IMR-90 (cell line): Measurements from ENCODE around the gene TNNC1. TPM values are rescaled to one million over a fixed set of nuclear protein-coding genes. Genes with fewer than 3 reads are reported as not detected.

Experiments used
- ATAC-seq: fragments of 200-7000 bp; cut with Tn5 transposase; 2 replicates; pipeline ENCODE4 v1.9.1; 2020; ENCODE audit warnings: low read depth, mild to moderate bottlenecking, moderate library complexity
- BruUV-seq: library from RNA; stranded (reverse); fragments of 400-500 nt; replicated peaks from 2 replicates; lab custom pipeline; 2021; lab: Mats Ljungman, UMichigan
- CTCF ChIA-PET: fragments of 300-600 bp; formaldehyde crosslinking; extraction: SDS; loops from one replicate; lab custom pipeline; 2021; ENCODE audit warnings: antibody characterized with exemption; lab: Yijun Ruan, JAX
- POLR2A ChIA-PET: fragments of 300-600 bp; sonication (Branson Sonifier 250); formaldehyde crosslinking; loops from one replicate; lab custom pipeline; 2022; ENCODE audit warnings: antibody characterized with exemption; ENCODE audit not compliant: unreplicated experiment; lab: Charles Lee
- DNase-seq: peaks from one replicate; pipeline ENCODE4 v3.0.0; 2013
- H2AFZ ChIP-seq: replicated peaks from 2 replicates; pipeline ENCODE3; 2013; ENCODE audit warnings: low read length, mild to moderate bottlenecking; ENCODE audit not compliant: poor library complexity
- H2AK5ac ChIP-seq: 2 replicates; pipeline ENCODE4 v1.6.1; 2013; ENCODE audit warnings: low read depth, low read length, inconsistent platforms
- H2AK9ac ChIP-seq: replicated peaks from 2 replicates; pipeline ENCODE3; 2013; ENCODE audit warnings: mild to moderate bottlenecking, low read depth, low read length, moderate library complexity; ENCODE audit not compliant: poor library complexity
- H2BK120ac ChIP-seq: 2 replicates; pipeline ENCODE4 v1.6.1; 2013; ENCODE audit warnings: low read depth, low read length, inconsistent platforms
- H2BK15ac ChIP-seq: 3 replicates; pipeline ENCODE4 v1.6.1; 2013; ENCODE audit warnings: low read depth, low read length, inconsistent platforms
- H2BK20ac ChIP-seq: 2 replicates; pipeline ENCODE4 v1.6.1; 2013; ENCODE audit warnings: low read depth, mild to moderate bottlenecking, inconsistent platforms, low read length, moderate library complexity
- H2BK5ac ChIP-seq: 2 replicates; pipeline ENCODE4 v1.6.1; 2013; ENCODE audit warnings: mild to moderate bottlenecking, low read depth, low read length, inconsistent platforms; ENCODE audit not compliant: poor library complexity, severe bottlenecking
- H3K14ac ChIP-seq: replicated peaks from 2 replicates; pipeline ENCODE4 v1.6.1; 2013; ENCODE audit warnings: low read depth, low read length, inconsistent platforms
- H3K18ac ChIP-seq: 2 replicates; pipeline ENCODE4 v1.6.1; 2013; ENCODE audit warnings: low read depth, low read length, control low read depth
- H3K23ac ChIP-seq: 2 replicates; pipeline ENCODE4 v1.6.1; 2013; ENCODE audit warnings: low read depth, low read length, inconsistent platforms
- H3K27ac ChIP-seq: 2 replicates; pipeline ENCODE4 v1.5.1; 2013; ENCODE audit warnings: mild to moderate bottlenecking, control low read depth, low read length; ENCODE audit not compliant: insufficient read depth
- H3K27me3 ChIP-seq: 2 replicates; pipeline ENCODE4 v1.6.1; 2013; ENCODE audit warnings: low read length; ENCODE audit not compliant: control insufficient read depth, insufficient read depth
- H3K36me3 ChIP-seq: 2 replicates; pipeline ENCODE4 v1.6.1; 2013; ENCODE audit warnings: low read length, mixed read lengths; ENCODE audit not compliant: control insufficient read depth, insufficient read depth
- H3K4ac ChIP-seq: 2 replicates; pipeline ENCODE4 v1.6.1; 2013; ENCODE audit warnings: low read depth, low read length, inconsistent platforms
- H3K4me1 ChIP-seq: 2 replicates; pipeline ENCODE4 v1.6.1; 2013; ENCODE audit warnings: low read length, mixed read lengths; ENCODE audit not compliant: control insufficient read depth, insufficient read depth
- H3K4me2 ChIP-seq: 2 replicates; pipeline ENCODE4 v1.6.1; 2013; ENCODE audit warnings: low read depth, mild to moderate bottlenecking, control low read depth, low read length, moderate library complexity
- H3K4me3 ChIP-seq: 2 replicates; pipeline ENCODE4 v1.5.1; 2013; ENCODE audit warnings: low read depth, mild to moderate bottlenecking, control low read depth, low read length, moderate library complexity; ENCODE audit not compliant: insufficient read depth
- H3K56ac ChIP-seq: 2 replicates; pipeline ENCODE4 v1.6.1; 2013; ENCODE audit warnings: low read length, inconsistent platforms; ENCODE audit not compliant: insufficient read depth; ENCODE audit errors: extremely low read depth
- H3K79me1 ChIP-seq, 2 experiments: 2 replicates each; pipeline ENCODE4 v1.6.1; 2013; ENCODE audit warnings: low read length in 2 of 2, inconsistent platforms in 1 of 2, low read depth in 1 of 2
- H3K9ac ChIP-seq: 2 replicates; pipeline ENCODE4 v1.6.1; 2013; ENCODE audit warnings: low read depth, low read length, control low read depth
- H3K9me1 ChIP-seq: 2 replicates; pipeline ENCODE4 v1.6.1; 2013; ENCODE audit warnings: low read length, inconsistent platforms; ENCODE audit not compliant: insufficient read depth
- H3K9me3 ChIP-seq: 2 replicates; pipeline ENCODE4 v1.6.1; 2013; ENCODE audit warnings: low read length; ENCODE audit not compliant: control insufficient read depth, insufficient read depth
- H4K20me1 ChIP-seq: 2 replicates; pipeline ENCODE4 v1.6.1; 2013; ENCODE audit warnings: low read length, inconsistent platforms; ENCODE audit not compliant: insufficient read depth
- H4K5ac ChIP-seq: 2 replicates; pipeline ENCODE4 v1.6.1; 2013; ENCODE audit warnings: mild to moderate bottlenecking, low read depth, low read length, control low read depth
- H4K8ac ChIP-seq, 2 experiments: 2 replicates each; pipeline ENCODE4 v1.6.1; 2013; ENCODE audit warnings: low read depth in 2 of 2, low read length in 2 of 2, control low read depth in 1 of 2, inconsistent platforms in 1 of 2
- H4K91ac ChIP-seq: 2 replicates; pipeline ENCODE4 v1.6.1; 2013; ENCODE audit warnings: low read depth, low read length, inconsistent platforms; ENCODE audit not compliant: insufficient read depth
- BHLHE40 ChIP-seq: fragments of 150-350 bp; IDR thresholded peaks from 2 replicates; pipeline ENCODE4 v1.6.1; 2016; ENCODE audit warnings: mild to moderate bottlenecking, low read depth, low read length
- MAFK ChIP-seq: IDR thresholded peaks from 2 replicates; pipeline ENCODE4 v1.6.1; 2012; ENCODE audit warnings: low read depth, low read length, improper control_type of control experiment
- MXI1 ChIP-seq: IDR thresholded peaks from 2 replicates; pipeline ENCODE4 v1.6.1; 2012; ENCODE audit warnings: low read depth, mild to moderate bottlenecking, low read length, moderate library complexity, borderline replicate concordance
- RFX5 ChIP-seq: IDR thresholded peaks from 2 replicates; pipeline ENCODE4 v1.8.0; 2012; ENCODE audit warnings: low read depth, mild to moderate bottlenecking, low read length, moderate library complexity
- WGBS, 2 experiments: methylation state at CpG; one replicate each; pipeline versions ENCODE4 v1.1.5 to v1.1.7; 2013; ENCODE audit warnings: missing lambda C conversion rate in 2 of 2; ENCODE audit not compliant: insufficient read length in 1 of 2; ENCODE audit errors: extremely low coverage in 2 of 2; 5-methylcytosine and 5-hydroxymethylcytosine counted together
- dilution Hi-C: fragments of 300-500 bp; cut with HindIII; formaldehyde crosslinking; loops from one replicate; pipeline ENCODE4 v1.14.3; 2018; ENCODE audit warnings: low sequenced_read_pairs; ENCODE audit not compliant: unreplicated experiment
- in situ Hi-C: fragments of 300-500 bp; cut with MboI; formaldehyde crosslinking; loops from 3 replicates; pipeline ENCODE4 v1.14.3; 2019; ENCODE audit warnings: low sequenced_read_pairs, inconsistent platforms, mixed read lengths
- intact Hi-C: fragments of 100-400 bp; cut with micrococcal nuclease; formaldehyde crosslinking; loops from 2 replicates; pipeline ENCODE4 v1.10.0; 2022
- polyA plus RNA-seq, 3 experiments: library from polyadenylated mRNA; depleted of rRNA; stranded (reverse); fragments of >200 nt; gene quantifications; 2 replicates each; pipeline ENCODE4 v1.2.3, GENCODE V29; 2012; ENCODE audit warnings: low replicate concordance in 1 of 3
- total RNA-seq: library from RNA; depleted of rRNA; stranded (reverse); fragments of >200 nt; gene quantifications from 2 replicates; pipeline ENCODE4 v1.2.3, GENCODE V29; 2012

The TNNC1 gene
- total and polyA plus RNA-seq, 2 of the 4 experiments (the other 2 are of a cell fraction), result 1.3 to 4.6 TPM

- H2BK20ac ChIP-seq, result no peak overlapping the region
- ATAC-seq, result no peak
- H3K27me3 ChIP-seq, result no peaks in the 10 kb centered on the region
- peaks cover 15 to 33% of the 10 kb centered on the region in 2 experiments; a peak in 3 of 4 replicates for H3K79me1 ChIP-seq
- no peak overlapping the region for H4K91ac ChIP-seq
- H2AFZ ChIP-seq, result no peak overlapping the region
- DNase-seq, result no peak
- 0 out of 2 replicates have a peak, but pooled peaks cover 12% of the 10 kb centered on the region for H3K9me1 ChIP-seq
- H3K9ac ChIP-seq, result no peak overlapping the region
- ChIA-PET CTCF (no interaction called here), POLR2A (no interaction called here)
- peaks cover 87% of the 10 kb centered on the region for H3K36me3 ChIP-seq
- in situ Hi-C loops (no loop called here), dilution Hi-C loops (no loop called here), intact Hi-C loops (no loop called here)
- no peak overlapping the region for H2AK5ac ChIP-seq
- H3K18ac ChIP-seq, result no peak overlapping the region
- no peak overlapping the region for H4K8ac ChIP-seq
- H3K4me3 ChIP-seq, result no peak overlapping the region
- no peak for TF ChIP-seq MAFK
- TF ChIP-seq RFX5, result no peak
- TF ChIP-seq MXI1, result no peak
- TF ChIP-seq BHLHE40, result no peak
- no peaks in the 10 kb centered on the region for H3K9me3 ChIP-seq
- no peak overlapping the region for H4K5ac ChIP-seq
- H2BK120ac ChIP-seq, result no peak overlapping the region
- H3K4me1 ChIP-seq, result no peaks in the 10 kb centered on the region; the same call in 1 of the 2 replicates
- H3K4ac ChIP-seq, result no peak overlapping the region
- no peak overlapping the region for H3K27ac ChIP-seq
- no peak overlapping the region for H2BK15ac ChIP-seq
- no peak overlapping the region for H3K4me2 ChIP-seq
- H2BK5ac ChIP-seq, result no peak overlapping the region
- H3K23ac ChIP-seq, result no peak overlapping the region
- H3K14ac ChIP-seq, result no peak overlapping the region
- BruUV-seq, result no TSS peak
- H2AK9ac ChIP-seq, result no peak overlapping the region
- 100% methylated on average over 4 of the region's 6 CpGs; no CpG with 5 or more reads in 1 of the 2 experiments for WGBS, 2 experiments
- peaks cover 19% of the 10 kb centered on the region for H4K20me1 ChIP-seq
- no peak overlapping the region for H3K56ac ChIP-seq
Observed at GRCh38 chr3:52477796-52478095, 23.9 kb upstream of the TNNC1 start.
